ENCODE results near the gene TMEM123.
"Not testable (repeated sequence)": the region's sequence is repeated elsewhere in the genome, so short reads cannot be mapped to it uniquely, and the experiment has no call there.

Gene TMEM123

GRCh38 chr11:102436976-102437375 is 15.6 kb downstream of the TMEM123 start:
- TF ChIP-seq CTCF (IDR thresholded peaks at IDR 0.05; ENCODE audit: control insufficient read depth, insufficient read depth, low read depth, low read length, missing control alignments), result no peak
- no peak overlapping the region for H3K4me3 ChIP-seq (ENCODE audit: control insufficient read depth, low read depth, low read length)
- no peak for DNase-seq (ENCODE audit: low read depth)

- peak; percentile 74 for DNase-seq (ENCODE audit: low read depth)
- TF ChIP-seq CTCF (IDR thresholded peaks at IDR 0.05; ENCODE audit: control insufficient read depth, insufficient read depth, low read depth, low read length, missing control alignments), result no peak
- H3K4me3 ChIP-seq (ENCODE audit: control insufficient read depth, low read depth, low read length), result no peak overlapping the region
Observed at GRCh38 chr11:102436561-102436960, 16.0 kb downstream of the TMEM123 start.

GRCh38 chr11:102435688-102436087 is 16.9 kb downstream of the TMEM123 start:
- TF ChIP-seq CTCF (IDR thresholded peaks at IDR 0.05; ENCODE audit: control insufficient read depth, insufficient read depth, low read depth, low read length, missing control alignments), result no peak
- no peak for DNase-seq (ENCODE audit: low read depth)
- no peak overlapping the region for H3K4me3 ChIP-seq (ENCODE audit: control insufficient read depth, low read depth, low read length)

- not testable (repeated sequence) for H3K4me3 ChIP-seq (ENCODE audit: control insufficient read depth, low read depth, low read length); DNase-seq (ENCODE audit: low read depth)
Observed at GRCh38 chr11:102433571-102433970, 19.0 kb downstream of the TMEM123 start.

GRCh38 chr11:102432560-102432959 is 20.0 kb downstream of the TMEM123 start:
- not testable (repeated sequence) for H3K4me3 ChIP-seq (ENCODE audit: control insufficient read depth, low read depth, low read length); DNase-seq (ENCODE audit: low read depth)

GRCh38 chr11:102431404-102431803 is 21.2 kb downstream of the TMEM123 start:
- no peak overlapping the region for H3K4me3 ChIP-seq (ENCODE audit: control insufficient read depth, low read depth, low read length)
- TF ChIP-seq CTCF (IDR thresholded peaks at IDR 0.05; ENCODE audit: control insufficient read depth, insufficient read depth, low read depth, low read length, missing control alignments), result no peak
- no peak for DNase-seq (ENCODE audit: low read depth)

- DNase-seq (ENCODE audit: low read depth), result no peak
- no peak for TF ChIP-seq CTCF (IDR thresholded peaks at IDR 0.05; ENCODE audit: control insufficient read depth, insufficient read depth, low read depth, low read length, missing control alignments)
- H3K4me3 ChIP-seq (ENCODE audit: control insufficient read depth, low read depth, low read length), result no peak overlapping the region
Observed at GRCh38 chr11:102430158-102430836, 22.3 kb downstream of the TMEM123 start.

GRCh38 chr11:102429691-102430090 is 22.9 kb downstream of the TMEM123 start:
- no peak for TF ChIP-seq CTCF (IDR thresholded peaks at IDR 0.05; ENCODE audit: control insufficient read depth, insufficient read depth, low read depth, low read length, missing control alignments)
- H3K4me3 ChIP-seq (ENCODE audit: control insufficient read depth, low read depth, low read length), result no peak overlapping the region
- no peak for DNase-seq (ENCODE audit: low read depth)

Data from AG09309 (cell line).